ENCODE data around the gene FSTL5. TPM values are rescaled to one million over a fixed set of nuclear protein-coding genes. Genes with fewer than 3 reads are reported as not detected.

Gene FSTL5
- total and polyA plus RNA-seq, 4 donors = 0.01 to 0.08 TPM; not detected in 2

- Histone ChIP-seq H3K27ac (ENCODE audit: low read depth in 1 of 2, low read length in 2 of 2) (no peak overlapping the region), H3K4me1 (ENCODE audit: control insufficient read depth in 4 of 4, insufficient read depth in 4 of 4, low read length in 3 of 4) (no peaks in the 10 kb centered on the region), H3K27me3 (ENCODE audit: control insufficient read depth in 4 of 4, insufficient read depth in 4 of 4, low read length in 3 of 4) (no peaks in the 10 kb centered on the region), H3K36me3 (ENCODE audit: control insufficient read depth in 4 of 4, insufficient read depth in 3 of 4, low read depth in 1 of 4, low read length in 3 of 4) (no peaks in the 10 kb centered on the region), H3K9ac (ENCODE audit: low read depth in 1 of 2, low read length in 2 of 2) (no peak overlapping the region), H3K9me3 (ENCODE audit: control insufficient read depth in 4 of 4, low read length in 3 of 4) (no peaks in the 10 kb centered on the region), H3K4me3 (ENCODE audit: low read depth in 1 of 3, low read length in 3 of 3) (no peak overlapping the region)
- TF ChIP-seq, protein P1, sequence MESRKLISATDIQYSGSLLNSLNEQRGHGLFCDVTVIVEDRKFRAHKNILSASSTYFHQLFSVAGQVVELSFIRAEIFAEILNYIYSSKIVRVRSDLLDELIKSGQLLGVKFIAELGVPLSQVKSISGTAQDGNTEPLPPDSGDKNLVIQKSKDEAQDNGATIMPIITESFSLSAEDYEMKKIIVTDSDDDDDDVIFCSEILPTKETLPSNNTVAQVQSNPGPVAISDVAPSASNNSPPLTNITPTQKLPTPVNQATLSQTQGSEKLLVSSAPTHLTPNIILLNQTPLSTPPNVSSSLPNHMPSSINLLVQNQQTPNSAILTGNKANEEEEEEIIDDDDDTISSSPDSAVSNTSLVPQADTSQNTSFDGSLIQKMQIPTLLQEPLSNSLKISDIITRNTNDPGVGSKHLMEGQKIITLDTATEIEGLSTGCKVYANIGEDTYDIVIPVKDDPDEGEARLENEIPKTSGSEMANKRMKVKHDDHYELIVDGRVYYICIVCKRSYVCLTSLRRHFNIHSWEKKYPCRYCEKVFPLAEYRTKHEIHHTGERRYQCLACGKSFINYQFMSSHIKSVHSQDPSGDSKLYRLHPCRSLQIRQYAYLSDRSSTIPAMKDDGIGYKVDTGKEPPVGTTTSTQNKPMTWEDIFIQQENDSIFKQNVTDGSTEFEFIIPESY (IDR thresholded peaks at IDR 0.05) = no peak
- TF ChIP-seq RXRA (IDR thresholded peaks at IDR 0.05) (no peak), JUND (IDR thresholded peaks at IDR 0.05) (no peak), GABPA (IDR thresholded peaks at IDR 0.05 in 1 of 2, conservative IDR thresholded peaks at IDR 0.05 in 1 of 2) (no peak), HNF4A (conservative IDR thresholded peaks at IDR 0.05) (no peak), FOXA1 (IDR thresholded peaks at IDR 0.05) (no peak)
- TF ChIP-seq, protein P2, sequence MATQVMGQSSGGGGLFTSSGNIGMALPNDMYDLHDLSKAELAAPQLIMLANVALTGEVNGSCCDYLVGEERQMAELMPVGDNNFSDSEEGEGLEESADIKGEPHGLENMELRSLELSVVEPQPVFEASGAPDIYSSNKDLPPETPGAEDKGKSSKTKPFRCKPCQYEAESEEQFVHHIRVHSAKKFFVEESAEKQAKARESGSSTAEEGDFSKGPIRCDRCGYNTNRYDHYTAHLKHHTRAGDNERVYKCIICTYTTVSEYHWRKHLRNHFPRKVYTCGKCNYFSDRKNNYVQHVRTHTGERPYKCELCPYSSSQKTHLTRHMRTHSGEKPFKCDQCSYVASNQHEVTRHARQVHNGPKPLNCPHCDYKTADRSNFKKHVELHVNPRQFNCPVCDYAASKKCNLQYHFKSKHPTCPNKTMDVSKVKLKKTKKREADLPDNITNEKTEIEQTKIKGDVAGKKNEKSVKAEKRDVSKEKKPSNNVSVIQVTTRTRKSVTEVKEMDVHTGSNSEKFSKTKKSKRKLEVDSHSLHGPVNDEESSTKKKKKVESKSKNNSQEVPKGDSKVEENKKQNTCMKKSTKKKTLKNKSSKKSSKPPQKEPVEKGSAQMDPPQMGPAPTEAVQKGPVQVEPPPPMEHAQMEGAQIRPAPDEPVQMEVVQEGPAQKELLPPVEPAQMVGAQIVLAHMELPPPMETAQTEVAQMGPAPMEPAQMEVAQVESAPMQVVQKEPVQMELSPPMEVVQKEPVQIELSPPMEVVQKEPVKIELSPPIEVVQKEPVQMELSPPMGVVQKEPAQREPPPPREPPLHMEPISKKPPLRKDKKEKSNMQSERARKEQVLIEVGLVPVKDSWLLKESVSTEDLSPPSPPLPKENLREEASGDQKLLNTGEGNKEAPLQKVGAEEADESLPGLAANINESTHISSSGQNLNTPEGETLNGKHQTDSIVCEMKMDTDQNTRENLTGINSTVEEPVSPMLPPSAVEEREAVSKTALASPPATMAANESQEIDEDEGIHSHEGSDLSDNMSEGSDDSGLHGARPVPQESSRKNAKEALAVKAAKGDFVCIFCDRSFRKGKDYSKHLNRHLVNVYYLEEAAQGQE (IDR thresholded peaks at IDR 0.05) = no peak
- 87% methylated on average over 3 of the region's 3 CpGs for WGBS
- no peak for DNase-seq (ENCODE audit: low spot score)
These were observed 658.7 kb downstream of the FSTL5 start for GRCh38 chr4:161505141-161505540.

DNA sequence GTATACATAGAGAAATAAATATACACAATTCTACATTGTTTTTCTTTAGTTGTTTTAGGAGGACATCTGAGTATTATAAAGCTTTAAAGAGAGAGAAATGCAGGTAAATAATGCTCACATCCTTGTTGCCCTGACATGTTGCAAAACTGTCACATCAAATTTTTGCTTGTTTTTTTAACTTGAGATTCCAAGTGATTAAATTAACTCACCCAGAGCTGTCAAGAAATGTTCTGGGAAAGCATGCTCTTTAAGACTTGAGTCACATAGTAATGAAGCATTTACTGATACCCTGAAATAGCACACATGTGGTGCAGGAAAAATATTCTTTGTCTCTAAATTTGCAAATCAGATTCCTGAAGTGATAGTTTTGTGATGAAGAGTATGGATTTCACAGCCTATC, 665.6 kb downstream of the FSTL5 start:
- Histone ChIP-seq H3K9me3 (ENCODE audit: control insufficient read depth in 4 of 4, low read length in 3 of 4) (no peaks in the 10 kb centered on the region), H3K27ac (ENCODE audit: low read depth in 1 of 2, low read length in 2 of 2) (no peak overlapping the region), H3K4me3 (ENCODE audit: low read depth in 1 of 3, low read length in 3 of 3) (no peak overlapping the region), H3K4me1 (ENCODE audit: control insufficient read depth in 4 of 4, insufficient read depth in 4 of 4, low read length in 3 of 4) (no peaks in the 10 kb centered on the region), H3K9ac (ENCODE audit: low read depth in 1 of 2, low read length in 2 of 2) (no peak overlapping the region), H3K27me3 (ENCODE audit: control insufficient read depth in 4 of 4, insufficient read depth in 4 of 4, low read length in 3 of 4) (no peaks in the 10 kb centered on the region), H3K36me3 (ENCODE audit: control insufficient read depth in 4 of 4, insufficient read depth in 3 of 4, low read depth in 1 of 4, low read length in 3 of 4) (no peaks in the 10 kb centered on the region)
- no peak for DNase-seq (ENCODE audit: low spot score)
- TF ChIP-seq GABPA (IDR thresholded peaks at IDR 0.05 in 1 of 2, conservative IDR thresholded peaks at IDR 0.05 in 1 of 2) (no peak), SP1 (IDR thresholded peaks at IDR 0.05) (no peak), NR2F2 (IDR thresholded peaks at IDR 0.05) (no peak), FOXA1 (IDR thresholded peaks at IDR 0.05) (no peak), RXRA (IDR thresholded peaks at IDR 0.05) (no peak), HNF4A (conservative IDR thresholded peaks at IDR 0.05) (no peak), YY1 (IDR thresholded peaks at IDR 0.05) (no peak), JUND (IDR thresholded peaks at IDR 0.05) (no peak)
- TF ChIP-seq, protein P3, sequence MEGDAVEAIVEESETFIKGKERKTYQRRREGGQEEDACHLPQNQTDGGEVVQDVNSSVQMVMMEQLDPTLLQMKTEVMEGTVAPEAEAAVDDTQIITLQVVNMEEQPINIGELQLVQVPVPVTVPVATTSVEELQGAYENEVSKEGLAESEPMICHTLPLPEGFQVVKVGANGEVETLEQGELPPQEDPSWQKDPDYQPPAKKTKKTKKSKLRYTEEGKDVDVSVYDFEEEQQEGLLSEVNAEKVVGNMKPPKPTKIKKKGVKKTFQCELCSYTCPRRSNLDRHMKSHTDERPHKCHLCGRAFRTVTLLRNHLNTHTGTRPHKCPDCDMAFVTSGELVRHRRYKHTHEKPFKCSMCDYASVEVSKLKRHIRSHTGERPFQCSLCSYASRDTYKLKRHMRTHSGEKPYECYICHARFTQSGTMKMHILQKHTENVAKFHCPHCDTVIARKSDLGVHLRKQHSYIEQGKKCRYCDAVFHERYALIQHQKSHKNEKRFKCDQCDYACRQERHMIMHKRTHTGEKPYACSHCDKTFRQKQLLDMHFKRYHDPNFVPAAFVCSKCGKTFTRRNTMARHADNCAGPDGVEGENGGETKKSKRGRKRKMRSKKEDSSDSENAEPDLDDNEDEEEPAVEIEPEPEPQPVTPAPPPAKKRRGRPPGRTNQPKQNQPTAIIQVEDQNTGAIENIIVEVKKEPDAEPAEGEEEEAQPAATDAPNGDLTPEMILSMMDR (IDR thresholded peaks at IDR 0.05; ENCODE audit: low read depth, low read length, missing input control) = no peak
